Fibroblast of pulmonary artery (primary cell): Measurements from ENCODE around the gene PELI1.

ENCODE experiments used
- DNase-seq: peaks from one replicate; pipeline ENCODE4 v3.0.0-alpha.2; 2010; ENCODE audit warnings: low read depth
- H3K4me3 ChIP-seq: replicated peaks from 2 replicates; pipeline ENCODE4 v1.5.1; 2011; ENCODE audit warnings: low read depth, mild to moderate bottlenecking, control low read depth, low read length, moderate library complexity
- TF ChIP-seq, protein P1 (sequence below): IDR thresholded peaks from 2 replicates; pipeline ENCODE4 v1.5.1; 2011; ENCODE audit warnings: mild to moderate bottlenecking, control low read depth, low read length, inconsistent platforms; ENCODE audit errors: missing control alignments

Gene PELI1

DNA sequence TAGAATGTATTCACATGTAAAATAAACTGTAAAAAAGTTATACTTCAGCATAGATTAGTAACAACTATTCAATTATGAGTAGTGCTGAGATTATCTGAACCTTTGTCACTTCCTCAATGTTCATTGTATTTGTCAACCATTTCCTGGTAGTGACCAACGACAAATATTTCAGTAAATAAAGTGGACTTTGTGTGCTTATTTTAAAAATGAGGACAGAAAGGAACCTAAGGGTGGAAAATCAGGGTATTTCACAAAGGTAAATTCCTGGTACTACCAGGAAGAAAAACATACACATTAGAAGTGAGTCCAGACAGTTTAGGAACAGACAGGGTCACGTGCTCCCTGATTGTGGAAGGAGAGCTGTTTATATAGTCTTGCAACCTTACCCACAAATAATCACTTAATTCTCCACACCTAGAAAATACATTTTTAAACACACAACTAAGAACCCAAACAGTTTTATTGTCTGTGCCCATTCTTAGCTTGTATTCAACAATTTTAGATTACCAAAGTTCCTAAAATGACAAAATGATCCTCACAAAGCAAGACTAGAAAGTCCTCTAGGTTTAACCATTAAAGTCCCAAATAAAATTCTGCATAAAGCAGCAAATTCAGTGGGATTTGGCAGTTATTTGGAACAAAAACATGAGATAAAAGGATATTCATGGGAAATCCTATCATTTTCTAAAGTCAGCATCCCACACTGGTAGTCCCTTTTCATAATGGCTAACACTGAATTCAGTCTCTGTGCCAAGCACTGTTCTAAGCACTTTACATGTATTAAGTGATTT, 28.2 kb downstream of the PELI1 start:
- DNase-seq: no peak
- no peak overlapping the region for H3K4me3 ChIP-seq
- TF ChIP-seq, protein P1, sequence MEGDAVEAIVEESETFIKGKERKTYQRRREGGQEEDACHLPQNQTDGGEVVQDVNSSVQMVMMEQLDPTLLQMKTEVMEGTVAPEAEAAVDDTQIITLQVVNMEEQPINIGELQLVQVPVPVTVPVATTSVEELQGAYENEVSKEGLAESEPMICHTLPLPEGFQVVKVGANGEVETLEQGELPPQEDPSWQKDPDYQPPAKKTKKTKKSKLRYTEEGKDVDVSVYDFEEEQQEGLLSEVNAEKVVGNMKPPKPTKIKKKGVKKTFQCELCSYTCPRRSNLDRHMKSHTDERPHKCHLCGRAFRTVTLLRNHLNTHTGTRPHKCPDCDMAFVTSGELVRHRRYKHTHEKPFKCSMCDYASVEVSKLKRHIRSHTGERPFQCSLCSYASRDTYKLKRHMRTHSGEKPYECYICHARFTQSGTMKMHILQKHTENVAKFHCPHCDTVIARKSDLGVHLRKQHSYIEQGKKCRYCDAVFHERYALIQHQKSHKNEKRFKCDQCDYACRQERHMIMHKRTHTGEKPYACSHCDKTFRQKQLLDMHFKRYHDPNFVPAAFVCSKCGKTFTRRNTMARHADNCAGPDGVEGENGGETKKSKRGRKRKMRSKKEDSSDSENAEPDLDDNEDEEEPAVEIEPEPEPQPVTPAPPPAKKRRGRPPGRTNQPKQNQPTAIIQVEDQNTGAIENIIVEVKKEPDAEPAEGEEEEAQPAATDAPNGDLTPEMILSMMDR: no peak

DNA sequence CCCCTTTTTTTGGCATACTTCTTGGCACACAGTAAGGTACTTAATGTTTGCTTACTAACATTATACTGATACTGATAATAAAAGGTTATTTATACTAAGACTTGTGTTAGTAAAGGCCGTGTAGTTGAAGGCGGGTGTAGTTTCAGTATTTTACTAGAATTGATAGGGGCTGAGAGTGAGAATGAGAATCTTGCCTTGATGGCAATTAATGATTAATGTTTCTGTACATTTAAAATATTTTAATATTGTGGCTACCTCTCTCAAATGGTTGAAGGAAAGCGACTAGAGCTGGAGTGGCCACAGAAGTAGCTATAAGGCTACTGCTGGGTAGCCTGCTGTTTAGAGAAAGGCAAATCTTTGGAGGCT, 29.3 kb downstream of the PELI1 start:
- TF ChIP-seq, protein P1: no peak
- H3K4me3 ChIP-seq: no peak overlapping the region
- no peak for DNase-seq

DNA sequence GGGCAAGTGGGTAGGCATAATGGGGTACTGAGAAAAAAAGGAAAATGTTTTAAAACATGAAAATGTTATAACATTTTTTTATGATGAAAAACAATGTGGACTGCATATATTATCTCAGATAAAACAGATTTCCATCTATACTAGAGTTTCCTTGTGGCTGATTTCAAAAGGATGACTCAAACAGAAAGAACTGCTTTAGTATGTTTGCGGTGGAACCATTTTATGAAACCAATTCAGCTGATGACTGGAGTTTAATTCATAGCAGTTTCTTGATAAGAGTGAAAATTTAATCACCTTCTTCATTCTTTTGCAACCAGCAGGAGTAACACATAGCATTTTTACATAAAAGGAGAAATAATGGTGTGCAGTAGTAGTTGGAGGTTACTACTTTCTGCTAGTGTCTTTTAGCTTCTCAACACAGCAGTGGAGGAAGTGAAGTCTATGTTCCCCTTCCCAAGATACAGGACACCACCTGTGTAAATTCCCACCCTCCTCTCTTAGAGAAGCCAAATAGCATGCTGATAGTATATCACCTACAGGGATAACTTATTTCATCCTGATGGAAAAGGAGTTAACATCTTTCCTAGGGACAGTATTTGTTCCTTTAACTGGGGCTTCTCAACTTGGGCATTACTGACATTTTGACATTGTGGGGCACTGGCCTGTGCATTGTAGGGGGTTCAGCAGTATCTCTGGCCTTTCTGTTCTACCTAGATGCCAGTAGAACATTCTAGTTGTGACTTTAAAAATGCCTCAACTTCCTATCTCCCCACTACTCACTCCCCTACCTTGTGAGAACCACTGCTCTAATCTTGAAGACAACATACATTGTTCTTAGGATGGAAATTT, 29.9 kb downstream of the PELI1 start:
- peak overlapping the region; percentile 0 for H3K4me3 ChIP-seq
- DNase-seq: peak; percentile 72
- TF ChIP-seq, protein P1: no peak

DNA sequence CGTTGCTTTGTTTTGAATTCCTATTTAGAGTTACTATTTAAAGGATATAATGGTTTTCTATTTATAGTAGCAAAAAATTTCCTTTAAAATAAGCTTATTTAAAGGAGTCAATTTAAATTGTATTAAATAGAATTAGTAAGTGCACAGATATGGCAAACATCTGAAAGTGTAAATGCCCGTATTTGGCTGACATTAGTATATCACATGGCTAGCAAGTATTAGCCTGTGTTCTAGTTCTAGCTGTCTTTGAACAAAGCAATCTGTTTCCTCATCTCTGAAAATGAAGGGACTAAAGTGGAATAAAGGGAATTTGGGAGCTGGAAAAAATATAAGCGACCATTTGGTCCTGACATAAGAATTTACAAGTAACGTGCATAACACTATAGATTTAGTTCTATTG, 32.2 kb downstream of the PELI1 start:
- TF ChIP-seq, protein P1: no peak
- no peak for DNase-seq
- no peak overlapping the region for H3K4me3 ChIP-seq

DNA sequence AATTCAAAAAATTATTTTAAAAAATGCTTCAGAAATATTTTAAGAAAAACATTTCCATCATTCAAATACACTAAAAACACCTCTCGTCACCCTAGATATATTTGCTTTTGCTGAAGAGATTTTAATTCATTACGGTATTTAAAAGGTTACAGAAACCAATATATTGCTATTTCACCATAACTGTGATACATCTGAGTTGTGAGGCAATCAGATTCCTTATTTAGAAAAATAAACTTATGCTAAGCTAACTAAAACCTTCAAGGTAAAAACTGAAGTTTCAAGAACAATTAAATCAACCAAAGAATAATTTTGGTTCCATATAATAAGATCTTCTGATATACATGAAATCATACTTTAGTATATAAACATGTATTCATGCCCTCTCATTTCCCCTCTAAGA, 32.8 kb downstream of the PELI1 start:
- DNase-seq: no peak
- H3K4me3 ChIP-seq: no peak overlapping the region
- TF ChIP-seq, protein P1: no peak

DNA sequence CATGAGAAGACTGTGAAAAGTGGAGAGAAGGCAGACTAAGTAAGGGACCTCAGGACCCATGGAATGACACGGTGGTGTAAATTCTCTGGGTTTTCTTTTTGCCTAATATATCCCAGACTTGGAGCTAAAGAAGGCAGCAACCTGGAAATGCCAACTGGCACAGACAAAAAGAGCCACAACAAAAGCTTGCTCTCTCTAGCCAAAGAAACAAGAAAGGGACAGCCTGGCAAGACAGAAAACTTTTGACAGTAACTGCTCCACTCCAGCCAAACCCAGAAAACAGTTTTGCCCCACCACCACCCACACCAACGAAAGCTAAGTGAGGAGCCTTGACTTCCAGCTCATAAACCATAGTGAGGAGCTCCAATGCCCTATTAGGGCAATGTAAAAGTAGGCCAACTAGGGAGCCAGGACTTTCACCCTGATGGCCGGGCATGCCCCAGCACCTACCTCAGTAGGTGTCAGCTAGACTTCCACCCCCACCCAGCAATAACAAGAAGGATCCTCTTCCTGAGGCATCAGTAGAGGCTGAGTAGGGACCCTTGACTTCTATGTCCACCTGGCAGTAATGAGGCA, 35.5 kb downstream of the PELI1 start:
- TF ChIP-seq, protein P1: no peak
- DNase-seq: no peak
- H3K4me3 ChIP-seq: no peak overlapping the region
